Body of pancreas (tissue), 4 donors: Measurements from ENCODE around the gene KCNJ6. TPM values are rescaled to one million over a fixed set of nuclear protein-coding genes. Genes with fewer than 3 reads are reported as not detected.
A peak's percentile ranks its signal among the peaks of the same experiment; 100 is the strongest.

Source experiments
- ATAC-seq: fragments of 150-250 bp; one replicate; pipeline ENCODE4 v1.9.1; 2016
- DNase-seq, 4 donors: peaks; one replicate each; pipeline ENCODE4 v3.0.0-alpha.2; 2019
- H3K27ac ChIP-seq, 4 donors: fragments of 200-600 bp; sonication (generic); 1 replicate in 3 of 4; 2 replicates in 1 of 4; pipeline versions ENCODE4 v1.5.1 to v1.6.1; 2016 to 2019; ENCODE audit warnings: mild to moderate bottlenecking in 1 of 4, mixed read lengths in 1 of 4, moderate library complexity in 1 of 4
- H3K27me3 ChIP-seq, 2 donors: fragments of 200-600 bp; sonication (generic); one replicate each; pipeline ENCODE4 v1.6.0; 2016; ENCODE audit warnings: mild to moderate bottlenecking in 1 of 2
- H3K36me3 ChIP-seq, 2 donors: fragments of 200-600 bp; sonication (generic); replicated peaks in 1 of 2; 2 replicates each; pipeline ENCODE4 v1.5.1; 2016; ENCODE audit warnings: low read depth in 2 of 2; ENCODE audit not compliant: insufficient read depth in 1 of 2
- H3K4me1 ChIP-seq: fragments of 200-600 bp; sonication (generic); one replicate; pipeline ENCODE4 v1.6.0; 2016
- H3K4me3 ChIP-seq, 2 donors: fragments of 200-600 bp; sonication (generic); 1 replicate in 1 of 2; 2 replicates in 1 of 2; pipeline ENCODE4 v1.5.1; 2016 to 2019
- H3K9me3 ChIP-seq, 3 donors: fragments of 200-600 bp; sonication (generic); 1 replicate in 2 of 3; 2 replicates in 1 of 3; pipeline ENCODE4 v1.5.1; 2016
- POLR2A ChIP-seq, 3 donors: fragments of 450-650 bp; IDR thresholded peaks; one replicate each; pipeline ENCODE4 v1.6.1; 2016; ENCODE audit warnings: antibody characterized with exemption in 3 of 3, mild to moderate bottlenecking in 2 of 3
- WGBS, 2 donors: methylation state at CpG; one replicate each; pipeline ENCODE4 v1.1.5; 2017; 5-methylcytosine and 5-hydroxymethylcytosine counted together
- intact Hi-C: fragments of 100-400 bp; cut with DNase I; formaldehyde crosslinking; loops from one replicate; pipeline ENCODE4 v1.15.1; 2023
- total RNA-seq, 2 donors: library from RNA; depleted of rRNA; stranded (reverse); fragments of >200 nt; gene quantifications; one replicate each; pipeline ENCODE4 v1.1.0, GENCODE V29; 2016
- TF ChIP-seq, protein P1 (sequence below), 7 experiments: fragments of 450-650 bp in 4 of 7; fragments of 200-600 bp in 3 of 7; sonication (generic) in 3 of 7; IDR thresholded peaks; one replicate each; pipeline ENCODE4 v1.5.1; 2016 to 2019; ENCODE audit warnings: antibody characterized with exemption in 7 of 7

KCNJ6 gene
- total RNA-seq, 2 donors from 2014 or later: under 0.01 to 0.78 TPM

GRCh38 chr21:37908691-37909090, 7.6 kb downstream of the KCNJ6 start:
- Histone ChIP-seq H3K27me3 (no peaks in the 10 kb centered on the region), H3K9me3 (no peaks in the 10 kb centered on the region), H3K27ac (no peak overlapping the region), H3K4me1 (no peaks in the 10 kb centered on the region), H3K36me3 (no peaks in the 10 kb centered on the region), H3K4me3 (no peak overlapping the region)
- ATAC-seq (no peak), DNase-seq (no peak)
- intact Hi-C loops: no loop called here
- WGBS, 2 donors: 55 to 62% methylated on average over 2 of the region's 2 CpGs
- TF ChIP-seq, protein P1, sequence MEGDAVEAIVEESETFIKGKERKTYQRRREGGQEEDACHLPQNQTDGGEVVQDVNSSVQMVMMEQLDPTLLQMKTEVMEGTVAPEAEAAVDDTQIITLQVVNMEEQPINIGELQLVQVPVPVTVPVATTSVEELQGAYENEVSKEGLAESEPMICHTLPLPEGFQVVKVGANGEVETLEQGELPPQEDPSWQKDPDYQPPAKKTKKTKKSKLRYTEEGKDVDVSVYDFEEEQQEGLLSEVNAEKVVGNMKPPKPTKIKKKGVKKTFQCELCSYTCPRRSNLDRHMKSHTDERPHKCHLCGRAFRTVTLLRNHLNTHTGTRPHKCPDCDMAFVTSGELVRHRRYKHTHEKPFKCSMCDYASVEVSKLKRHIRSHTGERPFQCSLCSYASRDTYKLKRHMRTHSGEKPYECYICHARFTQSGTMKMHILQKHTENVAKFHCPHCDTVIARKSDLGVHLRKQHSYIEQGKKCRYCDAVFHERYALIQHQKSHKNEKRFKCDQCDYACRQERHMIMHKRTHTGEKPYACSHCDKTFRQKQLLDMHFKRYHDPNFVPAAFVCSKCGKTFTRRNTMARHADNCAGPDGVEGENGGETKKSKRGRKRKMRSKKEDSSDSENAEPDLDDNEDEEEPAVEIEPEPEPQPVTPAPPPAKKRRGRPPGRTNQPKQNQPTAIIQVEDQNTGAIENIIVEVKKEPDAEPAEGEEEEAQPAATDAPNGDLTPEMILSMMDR (IDR thresholded peaks at IDR 0.05): no peak
- TF ChIP-seq POLR2A (IDR thresholded peaks at IDR 0.05): no peak

DNA sequence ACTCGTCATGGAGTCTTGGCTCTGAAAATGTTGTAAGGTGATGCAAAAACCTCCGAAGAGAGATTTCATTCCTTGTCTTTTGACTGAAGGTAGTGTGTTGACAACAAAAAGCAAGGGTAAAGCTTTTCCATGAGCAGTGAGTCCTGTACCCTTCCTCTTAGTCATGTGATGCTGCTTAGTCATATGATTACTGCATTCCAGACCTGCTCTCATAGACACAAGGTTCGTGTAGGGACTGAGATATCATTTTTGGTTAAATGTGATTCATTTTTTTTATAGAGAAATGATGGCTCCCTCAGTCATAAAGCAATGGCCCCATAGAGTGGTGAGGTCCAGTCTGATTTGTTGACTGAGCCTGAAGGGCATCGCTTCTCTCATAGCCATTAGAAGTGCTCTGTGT, 9.2 kb downstream of the KCNJ6 start:
- Histone ChIP-seq H3K36me3 (no peaks in the 10 kb centered on the region), H3K27ac (no peak overlapping the region), H3K9me3 (no peaks in the 10 kb centered on the region), H3K27me3 (no peaks in the 10 kb centered on the region), H3K4me1 (no peaks in the 10 kb centered on the region), H3K4me3 (no peak overlapping the region)
- DNase-seq (no peak), ATAC-seq (no peak)
- WGBS, 2 donors: 45 to 46% methylated on average over 4 of the region's 4 CpGs
- TF ChIP-seq, protein P1 (IDR thresholded peaks at IDR 0.05): no peak
- TF ChIP-seq POLR2A (IDR thresholded peaks at IDR 0.05): no peak
- intact Hi-C loops: no loop called here

DNA sequence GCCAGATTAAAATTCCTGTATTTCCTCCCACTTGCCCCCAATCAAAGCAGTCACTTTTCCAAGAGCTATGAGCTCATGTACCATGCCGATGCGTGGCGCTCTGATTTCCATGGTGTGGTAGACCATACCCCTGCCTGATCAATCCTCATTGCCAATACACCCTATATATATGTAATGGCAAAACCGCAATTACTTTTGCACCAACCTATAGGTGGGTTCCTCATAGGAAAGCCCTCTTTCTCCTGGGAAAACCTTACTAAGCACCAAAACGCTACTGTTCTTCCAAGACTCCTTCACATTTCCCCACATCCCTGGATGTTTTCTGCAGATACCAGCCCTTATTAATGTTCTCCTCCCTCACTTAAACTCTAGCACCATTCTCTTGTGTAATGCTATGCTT, 11.0 kb downstream of the KCNJ6 start:
- intact Hi-C loops: no loop called here
- ATAC-seq: no peak
- H3K4me1 ChIP-seq: no peaks in the 10 kb centered on the region
- H3K9me3 ChIP-seq: no peaks in the 10 kb centered on the region
- WGBS, 2 donors: 69 to 76% methylated on average over 5 of the region's 5 CpGs
- H3K27me3 ChIP-seq: no peaks in the 10 kb centered on the region
- no peak for DNase-seq
- TF ChIP-seq, protein P1 (IDR thresholded peaks at IDR 0.05): no peak
- no peak overlapping the region for H3K27ac ChIP-seq
- H3K4me3 ChIP-seq: no peak overlapping the region
- H3K36me3 ChIP-seq: no peaks in the 10 kb centered on the region

- no peaks in the 10 kb centered on the region for H3K36me3 ChIP-seq
- H3K9me3 ChIP-seq: no peaks in the 10 kb centered on the region
- TF ChIP-seq, protein P1 (IDR thresholded peaks at IDR 0.05): no peak
- no peak for TF ChIP-seq POLR2A (IDR thresholded peaks at IDR 0.05)
- H3K27me3 ChIP-seq: no peaks in the 10 kb centered on the region
- 49 to 66% methylated on average over 4 of the region's 4 CpGs for WGBS, 2 donors
- H3K27ac ChIP-seq: no peak overlapping the region
- no peak overlapping the region for H3K4me3 ChIP-seq
- no peaks in the 10 kb centered on the region for H3K4me1 ChIP-seq
- ATAC-seq (no peak), DNase-seq (peak in 1 of 4 donors; percentile 13)
- intact Hi-C loops: no loop called here
Observed at GRCh38 chr21:37904856-37905255, 11.4 kb downstream of the KCNJ6 start.

DNA sequence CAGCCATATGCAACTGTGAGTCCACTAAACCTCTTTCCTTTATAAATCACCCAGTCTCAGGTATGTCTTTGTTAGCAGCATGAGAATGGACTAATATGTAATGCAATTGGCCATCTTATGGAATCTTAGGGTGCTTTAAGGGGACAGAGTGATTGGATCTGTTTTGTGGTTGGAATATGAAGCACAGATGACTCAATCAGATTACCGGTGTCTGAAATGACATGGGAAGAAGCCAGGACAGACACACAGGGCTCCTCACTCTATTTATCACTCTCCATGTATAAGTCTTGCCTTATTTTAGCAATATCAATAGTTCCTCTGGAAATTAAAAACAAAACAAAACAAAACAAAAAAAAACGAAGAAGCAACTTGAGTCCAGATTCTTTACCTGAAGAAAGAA, 12.9 kb downstream of the KCNJ6 start:
- no peak for TF ChIP-seq POLR2A (IDR thresholded peaks at IDR 0.05)
- TF ChIP-seq, protein P1 (IDR thresholded peaks at IDR 0.05): no peak
- Histone ChIP-seq H3K4me3 (no peak overlapping the region), H3K36me3 (no peaks in the 10 kb centered on the region), H3K27ac (no peak overlapping the region), H3K4me1 (no peaks in the 10 kb centered on the region), H3K27me3 (no peaks in the 10 kb centered on the region), H3K9me3 (no peaks in the 10 kb centered on the region)
- DNase-seq (no peak), ATAC-seq (no peak)
- intact Hi-C loops: no loop called here
- WGBS, 2 donors: 61 to 62% methylated on average over 2 of the region's 2 CpGs
